NCI-H1092 treated with DMSO at 0.1 percent for 48 hours (cell line): ENCODE data around the gene PDE3A.
"Not testable (repeated sequence)": the region's sequence is repeated elsewhere in the genome, so short reads cannot be mapped to it uniquely, and the experiment has no call there.

ENCODE experiments used
- DNase-seq: peaks from one replicate; lab custom pipeline; 2025; lab: John Stamatoyannopoulos, UW

Gene PDE3A

DNA sequence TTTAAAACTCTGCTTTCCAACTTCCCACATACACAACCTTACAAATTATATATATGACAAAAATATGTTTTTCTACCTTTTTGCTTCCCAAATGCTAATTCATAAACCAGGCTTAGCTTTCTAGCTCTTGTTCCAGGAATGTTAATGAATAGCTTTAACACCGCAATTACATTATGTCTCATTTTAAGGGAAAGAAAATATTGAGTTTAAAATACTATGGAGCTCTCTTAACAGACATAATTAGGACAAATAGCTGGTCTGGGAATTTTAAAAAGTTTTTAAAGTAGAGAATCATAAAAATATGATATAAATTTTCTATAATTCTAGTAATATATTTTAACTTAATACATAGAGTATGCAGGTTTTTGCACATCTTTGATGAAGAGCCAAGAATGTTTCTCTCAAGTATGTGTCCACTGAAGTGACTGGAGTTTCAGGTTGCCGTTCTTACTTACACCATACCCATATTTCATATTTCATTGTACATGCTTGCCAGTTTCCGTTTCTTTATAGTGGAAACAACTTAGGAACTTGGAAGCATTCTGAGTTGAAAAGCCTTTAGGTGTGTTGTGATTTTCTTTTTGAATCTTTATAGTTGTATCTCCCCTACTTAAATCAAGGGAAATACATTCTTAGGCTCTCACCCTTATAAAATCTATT is 236.2 kb downstream of the PDE3A start:
- no peak for DNase-seq

GRCh38 chr12:20615020-20615419 is 246.7 kb downstream of the PDE3A start:
- not testable (repeated sequence) for DNase-seq

DNA sequence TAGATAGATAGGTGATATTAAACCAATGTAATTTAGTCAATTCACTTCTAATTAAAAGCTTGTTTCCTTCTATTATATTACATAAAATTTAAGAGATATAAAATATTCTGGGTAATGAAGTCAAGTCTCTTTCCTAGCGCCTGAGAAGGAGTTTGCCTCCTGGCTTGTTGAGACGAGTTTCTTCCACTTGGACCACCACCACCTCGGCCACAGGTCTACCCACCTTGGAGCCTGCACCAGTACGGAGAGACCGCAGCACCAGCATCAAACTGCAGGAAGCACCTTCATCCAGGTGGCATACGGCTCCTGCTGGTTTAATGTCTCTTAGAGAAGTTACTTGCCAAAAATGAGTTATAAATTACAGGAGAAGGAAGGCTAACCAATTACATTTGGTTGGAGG is 247.8 kb downstream of the PDE3A start:
- DNase-seq: no peak

GRCh38 chr12:20620261-20620660 is 251.9 kb downstream of the PDE3A start:
- no peak for DNase-seq

DNA sequence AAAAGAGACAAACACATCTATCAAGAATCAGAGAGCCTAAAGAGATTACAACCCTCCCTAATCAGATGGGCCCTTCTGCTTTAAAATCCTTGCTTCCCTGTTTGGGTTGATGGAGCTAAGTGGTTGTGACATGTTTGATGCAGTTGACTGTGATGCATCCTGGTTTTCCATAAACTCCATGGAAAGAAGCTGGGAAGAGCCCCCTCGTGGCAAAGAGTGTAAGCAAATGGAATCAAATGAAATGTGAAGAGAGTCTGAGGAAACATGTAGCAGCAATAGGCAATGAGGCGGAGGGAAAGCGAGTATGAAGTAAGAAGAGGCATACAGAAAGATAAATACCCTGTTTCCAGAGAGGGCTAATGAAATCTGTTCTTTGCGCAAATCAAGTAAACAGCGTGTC is 256.4 kb downstream of the PDE3A start:
- peak; percentile 10 for DNase-seq

GRCh38 chr12:20625531-20625930 is 257.2 kb downstream of the PDE3A start:
- DNase-seq: no peak

DNA sequence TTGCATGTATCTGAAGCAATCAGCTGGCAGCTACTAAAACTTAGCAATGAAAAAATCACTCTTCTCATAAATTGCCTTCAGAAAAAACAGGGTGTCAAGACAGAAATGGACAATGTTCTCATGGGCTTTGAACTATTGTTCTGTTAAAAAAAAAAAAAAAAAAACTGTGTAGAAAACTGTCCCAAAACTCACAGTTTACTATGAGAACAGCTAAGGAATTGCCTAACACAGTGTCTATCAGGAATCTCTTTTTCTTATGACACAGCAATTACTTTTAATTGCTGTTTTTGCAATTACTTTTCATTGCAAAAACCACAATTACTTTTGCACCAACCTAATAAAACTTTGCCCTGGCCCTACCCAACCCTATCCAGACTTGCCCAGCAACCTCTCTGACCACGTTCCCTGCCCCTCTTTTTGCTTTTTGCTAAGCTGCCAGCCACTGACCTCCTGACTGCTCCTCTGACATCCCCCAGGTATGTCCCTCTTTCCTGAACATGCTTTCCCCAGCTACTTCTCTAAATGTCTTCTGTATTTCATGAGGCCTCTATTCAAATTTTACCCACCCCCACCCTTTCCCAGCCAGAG is 258.8 kb downstream of the PDE3A start:
- DNase-seq: no peak

GRCh38 chr12:20628226-20628787 is 260.0 kb downstream of the PDE3A start:
- DNase-seq: no peak

- no peak for DNase-seq
Observed at GRCh38 chr12:20628999-20629398, 260.7 kb downstream of the PDE3A start.

DNA sequence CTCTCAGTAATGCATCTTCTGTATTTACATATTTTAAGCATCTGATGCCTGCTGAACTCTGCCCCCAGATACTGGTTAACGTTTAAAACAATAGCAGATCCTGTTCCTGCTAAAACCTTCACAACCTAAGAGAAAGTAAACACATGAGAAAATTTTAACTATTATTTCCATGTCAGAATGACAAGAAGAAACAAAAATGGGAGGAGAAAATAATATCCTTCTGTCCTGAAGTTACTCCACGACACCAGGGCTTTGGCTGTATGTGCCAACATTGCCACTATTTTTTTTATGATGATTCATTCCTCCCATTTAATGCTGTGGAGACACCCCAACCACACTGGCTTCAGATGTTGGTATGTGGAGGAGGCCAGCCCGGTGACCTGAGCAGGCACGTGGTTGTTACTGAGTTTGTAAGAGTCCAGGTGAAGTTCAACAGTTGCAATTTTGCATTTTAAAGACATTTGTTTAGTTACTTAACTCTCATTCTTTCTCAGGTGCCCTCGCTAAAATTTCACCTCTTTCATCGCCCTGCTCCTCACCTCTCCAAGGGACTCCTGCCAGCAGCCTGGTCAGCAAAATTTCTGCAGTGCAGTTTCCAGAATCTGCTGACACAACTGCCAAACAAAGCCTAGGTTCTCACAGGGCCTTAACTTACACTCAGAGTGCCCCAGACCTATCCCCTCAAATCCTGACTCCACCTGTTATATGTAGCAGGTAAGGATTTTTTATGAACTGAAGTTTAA is 261.2 kb downstream of the PDE3A start:
- DNase-seq: no peak

DNA sequence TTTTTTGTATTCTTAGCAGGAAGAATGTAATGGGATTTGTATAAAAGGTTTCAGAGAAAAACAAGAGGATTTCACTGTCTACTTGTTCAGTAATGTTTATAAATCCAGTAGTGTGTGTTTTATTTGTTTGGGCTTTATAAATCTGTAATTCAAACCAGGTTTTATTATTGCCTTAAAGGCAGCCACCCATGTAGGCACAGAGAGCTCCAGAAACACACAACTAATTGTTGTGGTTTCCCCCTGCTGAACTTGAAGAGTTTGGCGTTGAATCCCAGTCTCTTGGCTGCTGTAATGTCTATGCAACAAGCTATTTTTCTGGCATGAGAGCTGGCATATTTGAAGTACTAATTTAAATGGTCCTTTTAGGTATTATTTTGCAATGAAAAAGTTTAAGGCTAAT is 263.4 kb downstream of the PDE3A start:
- DNase-seq: no peak

DNA sequence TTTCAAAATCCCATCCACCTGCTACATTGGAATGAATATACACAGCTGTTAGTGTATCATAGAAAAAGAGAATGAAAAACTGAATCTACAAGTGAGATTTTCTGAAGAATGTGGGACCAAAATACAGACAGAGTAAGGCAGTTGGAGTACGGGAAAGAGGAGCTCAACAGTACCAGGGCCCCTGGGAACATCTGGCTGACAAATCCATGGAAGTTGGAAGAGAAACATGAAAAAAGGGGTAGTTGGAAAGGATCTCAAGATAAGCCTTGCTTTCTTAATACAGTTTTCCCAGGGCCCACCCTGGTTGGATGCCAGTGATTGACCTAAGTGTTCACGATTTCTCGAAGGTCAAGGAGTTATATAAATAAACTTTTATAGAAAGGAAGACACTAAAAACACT is 272.8 kb downstream of the PDE3A start:
- DNase-seq: no peak

GRCh38 chr12:20643822-20644221 is 275.5 kb downstream of the PDE3A start:
- DNase-seq: no peak

- peak; percentile 9 for DNase-seq
Observed at GRCh38 chr12:20646239-20646827, 278.0 kb downstream of the PDE3A start.

- no peak for DNase-seq
Observed at GRCh38 chr12:20653871-20654270, 285.5 kb downstream of the PDE3A start.

DNA sequence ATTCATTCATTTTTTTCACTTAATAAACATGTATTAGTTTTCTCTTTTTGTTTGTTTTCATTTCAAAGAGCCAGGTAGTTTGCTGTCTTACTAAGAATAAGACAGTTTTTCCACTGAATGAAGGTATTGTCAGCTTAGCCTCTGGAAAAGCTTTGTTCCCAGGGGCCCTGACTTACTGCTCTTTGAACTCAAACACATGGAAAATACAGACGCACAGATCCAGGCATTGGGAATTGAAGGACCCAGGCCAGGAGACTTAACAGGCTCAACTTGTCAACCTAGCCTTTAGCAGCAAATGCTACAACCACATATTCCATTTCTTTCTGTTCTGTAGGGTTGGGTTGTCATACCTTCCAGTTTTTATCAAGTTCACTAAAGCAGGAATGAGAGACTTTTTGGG is 288.3 kb downstream of the PDE3A start:
- DNase-seq: no peak

DNA sequence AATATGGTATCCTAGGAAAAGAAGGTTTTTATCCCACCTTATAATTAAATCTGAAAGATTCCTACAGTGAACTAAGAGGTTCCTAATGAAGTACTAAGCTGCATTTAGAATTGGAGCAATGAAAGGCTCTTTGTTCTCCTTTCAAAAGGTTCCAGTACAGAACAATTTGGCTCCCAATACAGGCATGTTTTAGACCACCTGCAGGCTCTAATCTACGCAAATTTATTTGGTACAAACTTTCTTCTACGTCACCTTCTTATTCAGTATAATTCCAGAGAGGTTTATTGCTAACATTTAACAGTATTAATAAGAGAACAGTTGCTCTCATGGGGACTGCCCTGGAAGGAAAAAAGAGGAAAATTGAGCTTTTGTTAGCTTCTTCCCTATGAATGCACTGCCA is 289.2 kb downstream of the PDE3A start:
- DNase-seq: no peak

GRCh38 chr12:20681334-20681733 is 313.0 kb downstream of the PDE3A start:
- no peak for DNase-seq

GRCh38 chr12:20695232-20695631 is 326.9 kb downstream of the PDE3A start, which contains the start of gene SLCO1C1:
Gene SLCO1C1 (plus strand): TSS chr12:20695332. CDS start chr12:20699577, 4,245 bp downstream.
- no peak for DNase-seq

DNA sequence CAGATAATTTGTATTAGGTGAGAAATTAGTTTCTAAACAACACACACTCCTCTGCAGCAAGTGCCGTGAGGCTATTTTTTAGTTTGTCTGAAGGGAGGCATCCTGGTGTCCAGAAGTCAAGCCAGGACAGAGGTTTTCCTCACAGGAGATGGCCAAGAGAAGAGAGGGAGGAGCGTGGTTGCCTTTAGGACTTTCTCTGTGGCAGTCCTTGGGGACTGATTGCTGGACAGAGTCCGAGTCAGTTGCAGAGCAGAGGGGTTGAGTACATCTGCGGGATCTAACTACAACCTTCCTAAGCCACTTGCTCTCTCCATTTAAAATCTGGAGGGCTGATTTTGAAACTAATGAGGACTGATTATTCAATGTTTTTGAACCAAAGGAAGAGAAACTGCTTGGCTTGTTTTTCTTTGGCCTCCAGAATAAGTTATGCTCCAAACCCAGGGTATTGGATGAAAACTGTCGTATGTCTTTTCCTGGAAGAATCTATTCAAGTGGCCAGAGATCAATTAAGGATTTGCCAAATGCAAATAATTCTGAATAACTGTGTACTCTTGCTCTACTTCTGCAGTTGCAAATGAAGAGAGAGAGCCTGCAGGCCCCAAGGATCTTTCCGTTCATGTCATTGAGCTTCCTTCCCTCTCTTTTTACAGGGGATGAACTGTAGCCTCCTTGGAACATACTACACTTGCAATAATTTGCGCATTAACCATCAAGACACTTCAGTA is 328.0 kb downstream of the PDE3A start:
- no peak for DNase-seq

- no peak for DNase-seq
Observed at GRCh38 chr12:20701106-20701505, 332.8 kb downstream of the PDE3A start.

DNA sequence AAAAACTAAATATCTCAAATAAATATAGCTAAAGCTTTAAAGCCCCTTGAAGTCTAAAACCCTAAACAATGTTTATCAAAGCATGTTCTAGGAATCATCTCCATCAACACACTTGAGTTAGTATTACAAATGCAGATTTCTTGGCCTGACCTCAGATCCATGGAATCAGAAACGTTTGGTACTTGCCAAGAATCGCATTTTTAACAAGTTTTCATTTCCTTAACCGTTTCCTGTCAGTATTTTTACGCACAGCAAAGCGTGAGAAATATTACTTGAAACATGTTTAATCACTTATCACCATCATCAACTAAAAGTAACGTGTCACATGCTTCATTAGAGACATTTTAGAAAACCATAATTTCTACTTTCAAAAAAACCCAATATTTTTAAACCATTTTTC is 336.5 kb downstream of the PDE3A start:
- no peak for DNase-seq
